MM.1S (cell line): ENCODE measurements around the gene SLC22A3.

Experiments
- DNase-seq: peaks from one replicate; pipeline ENCODE4 v3.0.0-alpha.2; 2015
- H2AFZ ChIP-seq: fragments of 300-600 bp; sonication (generic); 2 replicates; pipeline ENCODE4 v1.6.0; 2016; ENCODE audit warnings: antibody characterized with exemption, low read length
- H3F3A ChIP-seq: fragments of 300-600 bp; sonication (generic); 2 replicates; pipeline ENCODE4 v1.6.1; 2016; ENCODE audit warnings: mild to moderate bottlenecking, antibody characterized with exemption, low read length, moderate library complexity, mixed read lengths; ENCODE audit not compliant: insufficient read depth
- H3K27ac ChIP-seq: fragments of 300-600 bp; sonication (generic); 2 replicates; pipeline ENCODE4 v1.5.1; 2016; ENCODE audit warnings: mild to moderate bottlenecking, low read length
- H3K27me3 ChIP-seq: fragments of 300-600 bp; sonication (generic); replicated peaks from 2 replicates; pipeline ENCODE4 v1.6.0; 2016; ENCODE audit warnings: low read length; ENCODE audit not compliant: insufficient read depth
- H3K36me3 ChIP-seq: fragments of 300-600 bp; sonication (generic); replicated peaks from 2 replicates; pipeline ENCODE4 v1.6.1; 2016; ENCODE audit warnings: mild to moderate bottlenecking, low read length, mixed read lengths; ENCODE audit not compliant: insufficient read depth
- H3K4me1 ChIP-seq: fragments of 300-600 bp; sonication (generic); 2 replicates; pipeline ENCODE4 v1.6.1; 2016; ENCODE audit warnings: low read length, mixed read lengths
- H3K4me2 ChIP-seq: fragments of 300-600 bp; sonication (generic); 2 replicates; pipeline ENCODE4 v1.6.0; 2016; ENCODE audit warnings: low read depth, low read length
- H3K4me3 ChIP-seq: fragments of 300-600 bp; sonication (generic); 2 replicates; pipeline ENCODE4 v1.5.1; 2016; ENCODE audit warnings: low read length, mixed read lengths
- H3K79me2 ChIP-seq: fragments of 300-600 bp; sonication (generic); 2 replicates; pipeline ENCODE4 v1.6.1; 2016; ENCODE audit warnings: mixed run types, low read length, mixed read lengths
- H3K9ac ChIP-seq: fragments of 300-600 bp; sonication (generic); 2 replicates; pipeline ENCODE4 v1.6.1; 2016; ENCODE audit warnings: low read length, mixed read lengths
- H3K9me2 ChIP-seq: fragments of 300-600 bp; sonication (generic); replicated peaks from 2 replicates; pipeline ENCODE4 v1.6.1; 2016; ENCODE audit warnings: mild to moderate bottlenecking, low read length, mixed read lengths; ENCODE audit not compliant: insufficient read depth
- H3K9me3 ChIP-seq: fragments of 300-600 bp; sonication (generic); replicated peaks from 2 replicates; pipeline ENCODE4 v1.6.1; 2016; ENCODE audit warnings: mild to moderate bottlenecking, low read length, mixed read lengths; ENCODE audit not compliant: insufficient read depth
- H4K20me1 ChIP-seq: fragments of 300-600 bp; sonication (generic); 2 replicates; pipeline ENCODE4 v1.6.1; 2016; ENCODE audit warnings: mild to moderate bottlenecking, low read length, moderate library complexity, mixed read lengths; ENCODE audit not compliant: insufficient read depth
- EZH2 ChIP-seq: fragments of 300-600 bp; sonication (generic); optimal IDR thresholded peaks from 2 replicates; pipeline ENCODE3; 2017; ENCODE audit warnings: low read depth, mild to moderate bottlenecking, antibody characterized with exemption, low read length, mixed read lengths
- EZH2phosphoT487 ChIP-seq: fragments of 300-600 bp; sonication (generic); IDR thresholded peaks from 2 replicates; pipeline ENCODE4 v1.6.1; 2018; ENCODE audit warnings: antibody characterized with exemption, low read length
- TF ChIP-seq, protein P1 (sequence below): fragments of 300-600 bp; sonication (generic); IDR thresholded peaks from 2 replicates; pipeline ENCODE4 v1.5.1; 2016; ENCODE audit warnings: antibody characterized with exemption, low read length, mixed read lengths

SLC22A3 gene

DNA sequence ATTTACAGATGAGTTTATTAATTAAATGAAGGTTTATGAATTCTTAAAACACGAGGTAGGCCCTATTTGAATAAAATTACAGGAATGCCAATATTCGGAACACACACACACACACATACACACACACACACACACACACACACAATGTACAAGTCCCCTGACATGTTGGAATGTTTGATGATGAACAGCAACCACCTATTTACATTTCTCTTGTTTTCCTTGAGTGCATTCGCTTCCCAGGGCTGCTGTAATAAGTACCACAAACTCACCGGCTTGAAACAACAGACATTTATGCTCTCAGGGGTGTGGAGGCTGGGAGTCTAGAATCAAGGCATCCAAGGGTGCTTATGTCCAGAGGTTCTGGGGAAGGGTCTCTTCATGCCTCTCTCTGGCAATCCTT, 90.3 kb downstream of the SLC22A3 start:
- DNase-seq: no peak
- H2AFZ ChIP-seq: no peak overlapping the region
- no peaks in the 10 kb centered on the region for H3K27me3 ChIP-seq
- no peaks in the 10 kb centered on the region for H3K9me3 ChIP-seq
- no peak overlapping the region for H3K4me3 ChIP-seq
- H3K79me2 ChIP-seq: no peaks in the 10 kb centered on the region
- no peaks in the 10 kb centered on the region for H4K20me1 ChIP-seq
- H3K27ac ChIP-seq: no peak overlapping the region
- H3K9me2 ChIP-seq: no peaks in the 10 kb centered on the region
- no peaks in the 10 kb centered on the region for H3F3A ChIP-seq
- H3K9ac ChIP-seq: no peak overlapping the region
- TF ChIP-seq EZH2phosphoT487: no peak
- TF ChIP-seq, protein P1, sequence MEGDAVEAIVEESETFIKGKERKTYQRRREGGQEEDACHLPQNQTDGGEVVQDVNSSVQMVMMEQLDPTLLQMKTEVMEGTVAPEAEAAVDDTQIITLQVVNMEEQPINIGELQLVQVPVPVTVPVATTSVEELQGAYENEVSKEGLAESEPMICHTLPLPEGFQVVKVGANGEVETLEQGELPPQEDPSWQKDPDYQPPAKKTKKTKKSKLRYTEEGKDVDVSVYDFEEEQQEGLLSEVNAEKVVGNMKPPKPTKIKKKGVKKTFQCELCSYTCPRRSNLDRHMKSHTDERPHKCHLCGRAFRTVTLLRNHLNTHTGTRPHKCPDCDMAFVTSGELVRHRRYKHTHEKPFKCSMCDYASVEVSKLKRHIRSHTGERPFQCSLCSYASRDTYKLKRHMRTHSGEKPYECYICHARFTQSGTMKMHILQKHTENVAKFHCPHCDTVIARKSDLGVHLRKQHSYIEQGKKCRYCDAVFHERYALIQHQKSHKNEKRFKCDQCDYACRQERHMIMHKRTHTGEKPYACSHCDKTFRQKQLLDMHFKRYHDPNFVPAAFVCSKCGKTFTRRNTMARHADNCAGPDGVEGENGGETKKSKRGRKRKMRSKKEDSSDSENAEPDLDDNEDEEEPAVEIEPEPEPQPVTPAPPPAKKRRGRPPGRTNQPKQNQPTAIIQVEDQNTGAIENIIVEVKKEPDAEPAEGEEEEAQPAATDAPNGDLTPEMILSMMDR: no peak
- no peak overlapping the region for H3K4me2 ChIP-seq
- H3K36me3 ChIP-seq: no peaks in the 10 kb centered on the region
- H3K4me1 ChIP-seq: no peaks in the 10 kb centered on the region

DNA sequence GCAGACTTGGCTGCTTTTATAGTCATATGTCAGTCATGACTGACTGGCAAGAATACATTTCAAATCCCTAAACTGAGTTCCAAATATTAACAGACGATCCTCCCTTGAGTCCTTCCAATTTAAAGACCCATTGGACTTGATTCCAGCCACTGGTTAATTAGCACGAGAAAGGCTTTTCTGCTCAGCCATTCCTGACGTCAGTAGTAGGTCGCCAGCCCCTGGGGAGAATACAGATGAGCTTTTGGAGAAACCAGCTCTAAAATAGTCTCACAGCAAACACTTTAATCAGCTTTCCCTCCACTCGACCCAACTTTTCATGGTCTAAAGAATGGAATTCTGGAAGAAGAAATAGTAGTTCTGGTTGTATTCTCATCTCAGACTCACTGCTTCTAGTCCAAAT, 91.6 kb downstream of the SLC22A3 start:
- Histone ChIP-seq H4K20me1 (no peaks in the 10 kb centered on the region), H3K4me3 (no peak overlapping the region), H3K4me2 (no peak overlapping the region), H3F3A (no peaks in the 10 kb centered on the region), H3K9me2 (no peaks in the 10 kb centered on the region), H3K9ac (no peak overlapping the region), H3K4me1 (no peaks in the 10 kb centered on the region), H3K27ac (no peak overlapping the region), H3K36me3 (no peaks in the 10 kb centered on the region), H3K79me2 (no peaks in the 10 kb centered on the region), H2AFZ (no peak overlapping the region), H3K27me3 (no peaks in the 10 kb centered on the region), H3K9me3 (no peaks in the 10 kb centered on the region)
- no peak for TF ChIP-seq EZH2phosphoT487
- TF ChIP-seq, protein P1: no peak
- no peak for TF ChIP-seq EZH2
- DNase-seq: no peak

DNA sequence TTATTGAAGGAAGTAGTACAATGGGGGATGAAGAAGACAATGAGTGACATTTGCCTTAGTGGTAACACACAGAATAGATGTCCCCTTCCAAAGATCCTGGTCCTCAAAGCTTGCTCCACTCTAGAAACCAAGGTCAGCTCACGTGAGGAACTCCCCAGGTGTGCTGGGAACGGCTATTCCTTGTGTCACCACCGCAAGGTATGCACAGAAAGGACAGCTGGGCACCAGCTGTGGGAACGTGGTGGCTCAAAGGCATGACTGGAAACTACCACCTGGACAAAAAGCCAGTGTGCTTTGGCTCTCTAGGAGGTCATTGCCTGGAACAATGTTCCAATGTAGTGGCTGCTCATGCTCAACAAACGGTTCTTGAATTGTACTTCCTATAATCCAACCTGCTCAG, 94.0 kb downstream of the SLC22A3 start:
- Histone ChIP-seq H3K27ac (no peak overlapping the region), H2AFZ (no peak overlapping the region), H3K36me3 (no peaks in the 10 kb centered on the region), H3K27me3 (no peaks in the 10 kb centered on the region), H3K9ac (no peak overlapping the region), H3K4me1 (no peaks in the 10 kb centered on the region), H3K4me2 (no peak overlapping the region), H3K79me2 (no peaks in the 10 kb centered on the region), H3K9me3 (no peaks in the 10 kb centered on the region), H3F3A (no peaks in the 10 kb centered on the region), H3K4me3 (no peak overlapping the region), H3K9me2 (no peaks in the 10 kb centered on the region), H4K20me1 (no peaks in the 10 kb centered on the region)
- TF ChIP-seq EZH2phosphoT487 (no peak), EZH2 (no peak)
- TF ChIP-seq, protein P1: no peak
- DNase-seq: no peak

DNA sequence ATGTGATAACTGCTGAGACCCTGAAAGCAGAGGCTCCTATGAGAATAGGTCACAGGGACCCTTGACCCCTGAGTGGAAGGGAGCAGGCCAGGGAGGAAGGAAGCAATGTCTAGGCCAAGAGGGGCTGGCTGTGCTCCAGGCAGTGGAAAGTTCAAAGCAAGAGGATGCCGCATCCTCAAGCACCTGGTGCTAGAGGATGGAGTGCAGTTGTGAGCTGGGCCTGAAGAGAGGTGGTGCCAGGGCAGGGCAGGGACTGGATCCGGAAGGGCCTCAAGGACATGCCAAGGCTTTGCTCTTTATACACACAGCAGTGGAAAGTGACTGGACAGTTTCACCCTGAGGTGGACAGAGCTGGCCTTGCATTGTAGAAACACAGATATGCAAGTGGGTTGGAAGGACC, 97.0 kb downstream of the SLC22A3 start:
- no peaks in the 10 kb centered on the region for H3F3A ChIP-seq
- H3K9me3 ChIP-seq: no peaks in the 10 kb centered on the region
- no peaks in the 10 kb centered on the region for H3K79me2 ChIP-seq
- DNase-seq: no peak
- H3K9ac ChIP-seq: no peak overlapping the region
- no peak overlapping the region for H2AFZ ChIP-seq
- no peaks in the 10 kb centered on the region for H4K20me1 ChIP-seq
- no peaks in the 10 kb centered on the region for H3K4me1 ChIP-seq
- H3K4me3 ChIP-seq: no peak overlapping the region
- no peaks in the 10 kb centered on the region for H3K36me3 ChIP-seq
- TF ChIP-seq EZH2 (no peak), EZH2phosphoT487 (no peak)
- TF ChIP-seq, protein P1: no peak
- H3K27me3 ChIP-seq: no peaks in the 10 kb centered on the region
- H3K27ac ChIP-seq: no peak overlapping the region
- no peaks in the 10 kb centered on the region for H3K9me2 ChIP-seq
- H3K4me2 ChIP-seq: no peak overlapping the region
